CD14-positive monocyte (primary cell): ENCODE results near the gene ACSBG1. TPM values are rescaled to one million over a fixed set of nuclear protein-coding genes. Genes with fewer than 3 reads are reported as not detected.
"Not testable (repeated sequence)": the region's sequence is repeated elsewhere in the genome, so short reads cannot be mapped to it uniquely, and the experiment has no call there.

ENCODE experiments used
- DNase-seq, 3 donors: peaks; one replicate each; pipeline ENCODE4 v3.0.0-alpha.2; 2011 to 2022
- H2AFZ ChIP-seq: 2 replicates; pipeline ENCODE4 v1.6.0; 2012; ENCODE audit warnings: mild to moderate bottlenecking, low read depth, low read length, inconsistent platforms; ENCODE audit not compliant: insufficient read depth, poor library complexity, severe bottlenecking
- H3K27ac ChIP-seq, 2 donors: 1 replicate in 1 of 2; 2 replicates in 1 of 2; pipeline ENCODE4 v1.5.1; 2012 to 2013; ENCODE audit warnings: low read length in 2 of 2, control low read depth in 1 of 2, inconsistent platforms in 1 of 2, low read depth in 1 of 2, mild to moderate bottlenecking in 1 of 2
- H3K27me3 ChIP-seq, 2 donors: one replicate each; pipeline versions ENCODE4 v1.6.0 to v1.6.1; 2011 to 2013; ENCODE audit warnings: low read length in 2 of 2; ENCODE audit not compliant: control insufficient read depth in 2 of 2, insufficient read depth in 2 of 2
- H3K36me3 ChIP-seq, 2 donors: replicated peaks in 1 of 2; 1 replicate in 1 of 2; 2 replicates in 1 of 2; pipeline versions ENCODE4 v1.5.1 to v1.6.1; 2012 to 2013; ENCODE audit warnings: low read length in 2 of 2, control low read depth in 1 of 2, inconsistent platforms in 1 of 2, mild to moderate bottlenecking in 1 of 2; ENCODE audit not compliant: insufficient read depth in 2 of 2, control insufficient read depth in 1 of 2
- H3K4me1 ChIP-seq, 2 donors: 1 replicate in 1 of 2; 2 replicates in 1 of 2; pipeline versions ENCODE4 v1.5.1 to v1.6.1; 2012 to 2013; ENCODE audit warnings: low read length in 2 of 2, control low read depth in 1 of 2, inconsistent platforms in 1 of 2, mild to moderate bottlenecking in 1 of 2, moderate library complexity in 1 of 2; ENCODE audit not compliant: insufficient read depth in 2 of 2, control insufficient read depth in 1 of 2
- H3K4me2 ChIP-seq: replicated peaks from 2 replicates; pipeline ENCODE3; 2012; ENCODE audit warnings: low read length, moderate library complexity, mild to moderate bottlenecking; ENCODE audit not compliant: poor library complexity, severe bottlenecking; ENCODE audit errors: extremely low read depth
- H3K4me3 ChIP-seq, 3 experiments: fragments of 200-600 bp in 1 of 3; sonication (generic) in 1 of 3; replicated peaks in 1 of 3; 1 replicate in 2 of 3; 2 replicates in 1 of 3; pipeline ENCODE4 v1.5.1; 2011 to 2013; ENCODE audit warnings: low read length in 3 of 3, mild to moderate bottlenecking in 3 of 3, control low read depth in 2 of 3, low read depth in 2 of 3, inconsistent platforms in 1 of 3, moderate library complexity in 1 of 3
- H3K79me2 ChIP-seq: 2 replicates; pipeline ENCODE4 v1.6.0; 2012; ENCODE audit warnings: mild to moderate bottlenecking, control low read depth, inconsistent platforms, low read length, moderate library complexity; ENCODE audit not compliant: insufficient read depth
- H3K9ac ChIP-seq: 2 replicates; pipeline ENCODE4 v1.6.0; 2017; ENCODE audit warnings: low read length, mild to moderate bottlenecking; ENCODE audit not compliant: insufficient read depth, poor library complexity, severe bottlenecking
- H3K9me3 ChIP-seq, 2 donors: replicated peaks in 1 of 2; 1 replicate in 1 of 2; 2 replicates in 1 of 2; pipeline versions ENCODE4 v1.5.1 to v1.6.1; 2012 to 2013; ENCODE audit warnings: low read length in 2 of 2, control low read depth in 1 of 2; ENCODE audit not compliant: control insufficient read depth in 1 of 2, insufficient read depth in 1 of 2
- H4K20me1 ChIP-seq: 2 replicates; pipeline ENCODE4 v1.6.0; 2012; ENCODE audit warnings: mild to moderate bottlenecking, low read length, control low read depth, moderate library complexity; ENCODE audit not compliant: insufficient read depth
- H3K27ac Mint-ChIP-seq, 7 donors: one replicate each; pipeline ENCODE4 v1.8.0; 2020; ENCODE audit warnings: mild to moderate bottlenecking in 7 of 7, mixed read lengths in 7 of 7, moderate library complexity in 6 of 7, inconsistent platforms in 2 of 7
- H3K27me3 Mint-ChIP-seq, 3 donors: one replicate each; pipeline ENCODE4 v1.8.0; 2021 to 2022; ENCODE audit warnings: low read depth in 3 of 3, mild to moderate bottlenecking in 3 of 3, mixed read lengths in 3 of 3, moderate library complexity in 3 of 3, inconsistent platforms in 1 of 3
- H3K36me3 Mint-ChIP-seq, 2 donors: one replicate each; pipeline ENCODE4 v1.8.0; 2020; ENCODE audit warnings: mixed read lengths in 2 of 2, inconsistent platforms in 1 of 2, mild to moderate bottlenecking in 1 of 2
- H3K4me1 Mint-ChIP-seq: one replicate; pipeline ENCODE4 v1.8.0; 2020; ENCODE audit warnings: mild to moderate bottlenecking, mixed read lengths
- H3K4me3 Mint-ChIP-seq, 2 donors: one replicate each; pipeline ENCODE4 v1.8.0; 2020; ENCODE audit warnings: mild to moderate bottlenecking in 2 of 2, mixed read lengths in 2 of 2, moderate library complexity in 1 of 2
- H3K9me3 Mint-ChIP-seq, 7 donors: one replicate each; pipeline ENCODE4 v1.8.0; 2020 to 2022; ENCODE audit warnings: mixed read lengths in 7 of 7, mild to moderate bottlenecking in 6 of 7, moderate library complexity in 6 of 7, inconsistent platforms in 2 of 7
- WGBS: methylation state at CpG from one replicate; pipeline ENCODE4 v1.1.5; 2013; ENCODE audit warnings: missing lambda C conversion rate; ENCODE audit not compliant: insufficient coverage; 5-methylcytosine and 5-hydroxymethylcytosine counted together
- intact Hi-C, 2 donors: fragments of 100-400 bp; cut with micrococcal nuclease; formaldehyde crosslinking; loops; one replicate each; pipeline versions ENCODE4 v1.15.0 to v1.15.1; 2023
- polyA plus RNA-seq, 3 donors: library from polyadenylated mRNA; depleted of rRNA in 1 of 3; unstranded in 2 of 3; stranded (reverse) in 1 of 3; fragments of 300-500 nt in 2 of 3; fragments of >200 nt in 1 of 3; fragmentation: Illumina TruSeq in 2 of 3; gene quantifications; 1 replicate in 2 of 3; 2 replicates in 1 of 3; pipeline ENCODE4 v1.2.3, GENCODE V29; 2012 to 2021
- TF ChIP-seq, protein P1 (sequence below): fragments of 200-600 bp; IDR thresholded peaks from one replicate; pipeline ENCODE4 v1.8.0; 2022; ENCODE audit warnings: antibody characterized with exemption, mild to moderate bottlenecking

Gene ACSBG1
- polyA plus RNA-seq, 3 donors, result 0.01 TPM; not detected in 2

DNA sequence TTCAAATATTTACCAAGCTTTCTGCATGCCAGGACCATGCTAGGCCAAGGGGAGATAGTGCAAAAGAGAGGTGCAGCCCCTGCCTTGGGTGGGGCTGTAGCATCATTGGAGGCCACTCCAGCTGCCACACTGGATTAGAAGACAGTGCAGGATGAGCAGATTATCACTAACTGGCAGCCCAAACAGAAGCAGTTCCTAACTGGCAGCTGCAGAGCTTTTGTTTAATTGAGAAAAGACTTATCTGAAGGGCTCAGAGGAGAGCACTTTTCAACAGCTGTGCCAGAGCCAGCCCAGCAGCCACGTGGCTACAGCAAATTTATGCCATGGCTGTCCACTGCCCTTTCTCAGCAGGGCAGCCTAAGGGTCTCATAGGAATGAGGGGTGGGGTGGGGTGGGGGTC lies 13.5 kb upstream of the ACSBG1 start:
- Histone ChIP-seq H3K79me2 (no peaks in the 10 kb centered on the region), H3K9ac (no peak overlapping the region), H2AFZ (no peak overlapping the region), H3K27me3 (no peaks in the 10 kb centered on the region), H3K4me3 (no peak overlapping the region), H4K20me1 (no peaks in the 10 kb centered on the region), H3K9me3 (no peaks in the 10 kb centered on the region), H3K27ac (no peak overlapping the region), H3K4me1 (no peaks in the 10 kb centered on the region), H3K36me3 (no peaks in the 10 kb centered on the region), H3K4me2 (no peak overlapping the region)
- Mint-ChIP-seq H3K36me3 (no peaks in the 10 kb centered on the region), H3K9me3 (peaks cover 0 to 2% (median 0%) of the 10 kb centered on the region in 7 donors), H3K27me3 (peaks cover 0 to 3% (median 0%) of the 10 kb centered on the region in 3 donors), H3K27ac (no peak overlapping the region), H3K4me3 (no peak overlapping the region), H3K4me1 (no peaks in the 10 kb centered on the region)
- TF ChIP-seq, protein P1, sequence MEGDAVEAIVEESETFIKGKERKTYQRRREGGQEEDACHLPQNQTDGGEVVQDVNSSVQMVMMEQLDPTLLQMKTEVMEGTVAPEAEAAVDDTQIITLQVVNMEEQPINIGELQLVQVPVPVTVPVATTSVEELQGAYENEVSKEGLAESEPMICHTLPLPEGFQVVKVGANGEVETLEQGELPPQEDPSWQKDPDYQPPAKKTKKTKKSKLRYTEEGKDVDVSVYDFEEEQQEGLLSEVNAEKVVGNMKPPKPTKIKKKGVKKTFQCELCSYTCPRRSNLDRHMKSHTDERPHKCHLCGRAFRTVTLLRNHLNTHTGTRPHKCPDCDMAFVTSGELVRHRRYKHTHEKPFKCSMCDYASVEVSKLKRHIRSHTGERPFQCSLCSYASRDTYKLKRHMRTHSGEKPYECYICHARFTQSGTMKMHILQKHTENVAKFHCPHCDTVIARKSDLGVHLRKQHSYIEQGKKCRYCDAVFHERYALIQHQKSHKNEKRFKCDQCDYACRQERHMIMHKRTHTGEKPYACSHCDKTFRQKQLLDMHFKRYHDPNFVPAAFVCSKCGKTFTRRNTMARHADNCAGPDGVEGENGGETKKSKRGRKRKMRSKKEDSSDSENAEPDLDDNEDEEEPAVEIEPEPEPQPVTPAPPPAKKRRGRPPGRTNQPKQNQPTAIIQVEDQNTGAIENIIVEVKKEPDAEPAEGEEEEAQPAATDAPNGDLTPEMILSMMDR, result no peak
- no CpG with 5 or more reads among the region's 1 CpG for WGBS
- intact Hi-C loops, result no loop called here
- no peak for DNase-seq

DNA sequence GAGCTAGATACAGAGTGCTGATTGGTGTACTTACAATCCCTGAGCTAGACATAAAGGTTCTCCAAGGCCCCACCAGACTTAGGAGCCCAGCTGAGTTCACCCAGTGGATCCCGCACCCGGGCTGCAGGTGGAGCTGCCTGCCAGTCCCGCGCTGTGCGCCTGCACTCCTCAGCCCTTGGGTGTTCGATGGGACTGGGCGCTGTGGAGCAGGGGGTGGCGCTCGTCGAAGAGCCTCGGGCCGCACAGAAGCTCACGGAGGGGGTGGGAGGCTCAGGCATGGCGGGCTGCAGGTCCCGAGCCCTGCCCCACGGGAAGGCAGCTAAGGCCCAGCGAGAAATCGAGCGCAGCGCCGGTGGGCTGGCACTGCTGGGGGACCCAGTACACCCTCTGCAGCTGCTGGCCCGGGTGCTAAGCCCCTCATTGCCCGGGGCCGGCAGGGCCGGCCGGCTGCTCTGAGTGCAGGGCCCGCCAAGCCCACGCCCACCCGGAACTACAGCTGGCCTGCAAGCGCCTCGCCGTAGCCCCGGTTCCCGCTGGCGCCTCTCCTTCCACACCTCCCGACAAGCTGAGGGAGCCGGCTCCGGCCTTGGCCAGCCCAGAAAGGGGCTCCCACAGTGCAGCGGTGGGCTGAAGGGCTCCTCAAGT lies 11.7 kb upstream of the ACSBG1 start:
- H3K27me3 ChIP-seq, H3K4me3 ChIP-seq, H3K4me3 Mint-ChIP-seq, H2AFZ ChIP-seq, H3K27me3 Mint-ChIP-seq, H3K4me1 ChIP-seq, H3K9me3 ChIP-seq, DNase-seq, H3K4me1 Mint-ChIP-seq, H3K79me2 ChIP-seq, H3K27ac ChIP-seq, H3K36me3 ChIP-seq, intact Hi-C loops, H3K9me3 Mint-ChIP-seq, H3K36me3 Mint-ChIP-seq, H4K20me1 ChIP-seq, H3K27ac Mint-ChIP-seq, H3K4me2 ChIP-seq, H3K9ac ChIP-seq: not testable (repeated sequence)
- WGBS, result 96% methylated on average over 23 of the region's 39 CpGs

DNA sequence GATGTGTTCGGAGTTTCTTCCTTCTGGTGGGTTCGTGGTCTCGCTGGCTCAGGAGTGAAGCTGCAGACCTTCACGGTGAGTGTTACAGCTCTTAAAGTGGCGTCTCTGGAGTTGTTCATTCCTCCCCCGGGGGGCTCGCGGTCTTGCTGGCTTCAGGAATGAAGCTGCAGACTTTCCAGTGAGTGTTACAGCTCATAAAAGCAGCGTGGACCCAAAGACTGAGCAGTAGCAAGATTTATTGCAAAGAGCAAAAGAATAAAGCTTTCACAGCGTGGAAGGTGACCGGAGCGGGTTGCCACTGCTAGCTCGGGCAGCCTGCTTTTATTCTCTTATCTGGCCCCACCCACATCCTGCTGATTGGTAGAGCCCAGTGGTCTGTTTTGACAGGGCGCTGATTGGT lies 11.0 kb upstream of the ACSBG1 start:
- H3K27ac ChIP-seq, H3K9me3 ChIP-seq, H4K20me1 ChIP-seq, intact Hi-C loops, H3K4me3 Mint-ChIP-seq, H3K9me3 Mint-ChIP-seq, H3K27me3 ChIP-seq, H2AFZ ChIP-seq, H3K36me3 Mint-ChIP-seq, H3K4me1 ChIP-seq, H3K4me3 ChIP-seq, H3K9ac ChIP-seq, H3K27me3 Mint-ChIP-seq, H3K79me2 ChIP-seq, H3K27ac Mint-ChIP-seq, H3K4me1 Mint-ChIP-seq, H3K4me2 ChIP-seq, H3K36me3 ChIP-seq, DNase-seq: not testable (repeated sequence)
- 78% methylated on average over 13 of the region's 14 CpGs for WGBS
